Mammary epithelial cell (primary cell): ENCODE measurements around the gene SCYGR7.

Experiments used
- CTCF ChIP-seq, 2 donors: IDR thresholded peaks in 1 of 2; conservative IDR thresholded peaks in 1 of 2; 2 replicates each; pipeline ENCODE4 v1.5.1; 2011 to 2012; ENCODE audit warnings: inconsistent platforms in 2 of 2, low read length in 2 of 2, mild to moderate bottlenecking in 2 of 2, control low read depth in 1 of 2, low read depth in 1 of 2; ENCODE audit not compliant: insufficient read depth in 1 of 2; ENCODE audit errors: extremely low read depth in 1 of 2
- EZH2 ChIP-seq: IDR thresholded peaks from 2 replicates; pipeline ENCODE4 v1.6.1; 2012; ENCODE audit warnings: low read length, inconsistent platforms, borderline replicate concordance

- TF ChIP-seq CTCF (conservative IDR thresholded peaks at IDR 0.05 in 1 of 2, IDR thresholded peaks at IDR 0.05 in 1 of 2; ENCODE audit: extremely low read depth in 1 of 2, insufficient read depth in 1 of 2, low read depth in 1 of 2, low read length in 2 of 2) (no peak), EZH2 (no peak)
Observed at GRCh38 chr2:227703961-227704360, 24.2 kb upstream of the SCYGR7 start.
